HCT116 (cell line): ENCODE measurements around the gene INCENP. TPM values are rescaled to one million over a fixed set of nuclear protein-coding genes. Genes with fewer than 3 reads are reported as not detected.

ENCODE experiments used
- ATAC-seq: fragments of 200-7000 bp; cut with Tn5 transposase; 2 replicates; pipeline ENCODE4 v1.9.1; 2020; ENCODE audit warnings: mild to moderate bottlenecking, moderate library complexity
- BruUV-seq: library from RNA; stranded (reverse); fragments of 400-500 nt; replicated peaks from 2 replicates; lab custom pipeline; 2021; lab: Mats Ljungman, UMichigan
- CTCF ChIA-PET: fragments of 300-600 bp; sonication (Branson Sonifier 250); formaldehyde crosslinking; loops from one replicate; lab custom pipeline; 2021; ENCODE audit warnings: antibody characterized with exemption; lab: Charles Lee
- POLR2A ChIA-PET: fragments of 300-600, 350-600 bp; sonication (Branson Sonifier 250); formaldehyde crosslinking; loops from one replicate; lab custom pipeline; 2021; ENCODE audit warnings: antibody characterized with exemption; lab: Charles Lee
- RAD21 ChIA-PET, 2 experiments: fragments of 300-600 bp; sonication (Branson Sonifier 250); formaldehyde crosslinking; loops; one replicate each; lab custom pipeline; 2023; ENCODE audit warnings: low total read pairs in 2 of 2; ENCODE audit not compliant: uncharacterized antibody in 2 of 2, unreplicated experiment in 2 of 2, low non-redundant PET in 1 of 2; lab: Charles Lee
- DNase-seq: peaks from one replicate; pipeline ENCODE4 v3.0.0-alpha.2; 2010; ENCODE audit warnings: low read depth, low spot score
- H2AFZ ChIP-seq: fragments of 200-600 bp; shearing (Covaris generic), sonication (generic); 2 replicates; pipeline ENCODE4 v1.6.1; 2017; ENCODE audit warnings: low read depth, mixed run types, mixed read lengths, antibody characterized with exemption, low read length; ENCODE audit not compliant: poor library complexity, severe bottlenecking
- H3K27ac ChIP-seq: 2 replicates; pipeline ENCODE4 v1.5.1; 2012; ENCODE audit warnings: low read depth, low read length
- H3K27me3 ChIP-seq: fragments of 200-600 bp; sonication (generic); 2 replicates; pipeline ENCODE4 v1.6.1; 2016; ENCODE audit warnings: mixed run types, low read length, mixed read lengths; ENCODE audit not compliant: insufficient read depth
- H3K36me3 ChIP-seq, 2 experiments: fragments of 200-500 bp in 1 of 2; fragments of 200-600 bp in 1 of 2; sonication (Bioruptor generic) in 1 of 2; sonication (generic) in 1 of 2; 2 replicates each; pipeline versions ENCODE4 v1.5.1 to v1.6.1; 2014 to 2016; ENCODE audit warnings: low read length in 2 of 2, inconsistent platforms in 1 of 2, mixed read lengths in 1 of 2, mixed run types in 1 of 2; ENCODE audit not compliant: insufficient read depth in 2 of 2, control insufficient read depth in 1 of 2
- H3K4me1 ChIP-seq, 2 experiments: fragments of 200-600 bp in 1 of 2; sonication (generic) in 1 of 2; 2 replicates each; pipeline versions ENCODE4 v1.5.1 to v1.6.1; 2012 to 2017; ENCODE audit warnings: low read length in 2 of 2, inconsistent platforms in 1 of 2, mild to moderate bottlenecking in 1 of 2, mixed read lengths in 1 of 2, mixed run types in 1 of 2, moderate library complexity in 1 of 2; ENCODE audit not compliant: insufficient read depth in 2 of 2, control insufficient read depth in 1 of 2
- H3K4me2 ChIP-seq: fragments of 200-600 bp; sonication (generic); 2 replicates; pipeline ENCODE4 v1.6.1; 2017; ENCODE audit warnings: mixed run types, low read length, mixed read lengths
- H3K4me3 ChIP-seq, 2 experiments: fragments of 200-600 bp in 1 of 2; sonication (generic) in 1 of 2; replicated peaks in 1 of 2; 2 replicates each; pipeline ENCODE4 v1.5.1; 2011 to 2016; ENCODE audit warnings: low read length in 2 of 2, control low read depth in 1 of 2, low read depth in 1 of 2, mild to moderate bottlenecking in 1 of 2, mixed read lengths in 1 of 2, mixed run types in 1 of 2
- H3K79me2 ChIP-seq: fragments of 200-600 bp; sonication (generic); 2 replicates; pipeline ENCODE4 v1.6.1; 2017; ENCODE audit warnings: mild to moderate bottlenecking, mixed run types, low read length, moderate library complexity, mixed read lengths; ENCODE audit not compliant: insufficient read depth
- H3K9ac ChIP-seq: fragments of 200-600 bp; sonication (generic); 2 replicates; pipeline ENCODE4 v1.6.1; 2016; ENCODE audit warnings: low read length, mixed read lengths
- H3K9me2 ChIP-seq: fragments of 200-600 bp; sonication (generic), shearing (Covaris generic); 2 replicates; pipeline ENCODE4 v1.6.1; 2017; ENCODE audit warnings: mixed run types, mild to moderate bottlenecking, moderate library complexity; ENCODE audit not compliant: insufficient read depth
- H3K9me3 ChIP-seq, 2 experiments: fragments of 200-500 bp in 1 of 2; fragments of 200-600 bp in 1 of 2; sonication (Bioruptor generic) in 1 of 2; sonication (generic) in 1 of 2; 2 replicates each; pipeline ENCODE4 v1.6.1; 2014 to 2017; ENCODE audit warnings: low read length in 2 of 2, mixed read lengths in 2 of 2, inconsistent platforms in 1 of 2, low read depth in 1 of 2, mild to moderate bottlenecking in 1 of 2, mixed run types in 1 of 2, moderate library complexity in 1 of 2; ENCODE audit not compliant: control insufficient read depth in 1 of 2, insufficient read depth in 1 of 2
- H4K20me1 ChIP-seq: fragments of 200-600 bp; sonication (generic), shearing (Covaris generic); 2 replicates; pipeline ENCODE4 v1.6.1; 2017; ENCODE audit warnings: mixed run types, mild to moderate bottlenecking, moderate library complexity; ENCODE audit not compliant: insufficient read depth
- CBX3 ChIP-seq: IDR thresholded peaks from 2 replicates; pipeline ENCODE4 v1.6.1; 2012; ENCODE audit warnings: low read depth
- CEBPB ChIP-seq: IDR thresholded peaks from 2 replicates; pipeline ENCODE4 v1.6.1; 2012; ENCODE audit warnings: low read depth
- ELF1 ChIP-seq: IDR thresholded peaks from 2 replicates; pipeline ENCODE4 v1.6.1; 2012; ENCODE audit warnings: low read depth, borderline replicate concordance
- FOSL1 ChIP-seq: IDR thresholded peaks from 2 replicates; pipeline ENCODE4 v1.6.1; 2012; ENCODE audit warnings: low read depth
- JUND ChIP-seq: IDR thresholded peaks from 2 replicates; pipeline ENCODE4 v1.6.1; 2012
- RAD21 ChIP-seq: IDR thresholded peaks from 2 replicates; pipeline ENCODE4 v1.6.1; 2012; ENCODE audit warnings: low read depth, mild to moderate bottlenecking
- SRF ChIP-seq: IDR thresholded peaks from 2 replicates; pipeline ENCODE4 v1.6.1; 2012; ENCODE audit warnings: low read depth
- TCF7L2 ChIP-seq: IDR thresholded peaks from 2 replicates; pipeline ENCODE4 v1.7.0; 2011; ENCODE audit warnings: borderline replicate concordance, inconsistent platforms; ENCODE audit not compliant: insufficient read depth, insufficient read length; ENCODE audit errors: extremely low read depth
- YY1 ChIP-seq: IDR thresholded peaks from 2 replicates; pipeline ENCODE4 v1.6.1; 2011; ENCODE audit warnings: low read length, low read depth, moderate library complexity, mild to moderate bottlenecking; ENCODE audit not compliant: insufficient replicate concordance; ENCODE audit errors: extremely low read depth
- ZNF274 ChIP-seq: fragments of 200-500 bp; sonication (Bioruptor generic); IDR thresholded peaks from 2 replicates; pipeline ENCODE4 v1.6.1; 2014; ENCODE audit warnings: mild to moderate bottlenecking, low read depth, low read length, inconsistent platforms
- intact Hi-C: fragments of 100-400 bp; cut with micrococcal nuclease; formaldehyde crosslinking; loops from 2 replicates; pipeline ENCODE4 v1.10.0; 2022
- total RNA-seq: library from RNA; stranded (reverse); gene quantifications from one replicate; pipeline ENCODE4 v1.2.1, GENCODE V29; 2021; ENCODE audit not compliant: unreplicated experiment
- TF ChIP-seq, protein P1 (sequence below): IDR thresholded peaks from 2 replicates; pipeline ENCODE4 v1.6.1; 2012

Gene INCENP
- total RNA-seq, 1 experiment from 2014 or later, result 118 TPM

- intact Hi-C loops, result no loop called here
- Histone ChIP-seq H4K20me1 (no peaks in the 10 kb centered on the region), H3K27ac (no peak overlapping the region), H3K9ac (no peak overlapping the region), H3K9me3 (no peaks in the 10 kb centered on the region), H3K4me1 (peaks cover 9 to 12% of the 10 kb centered on the region in 2 experiments), H3K4me2 (no peak overlapping the region), H3K36me3 (peaks cover 21 to 46% of the 10 kb centered on the region in 2 experiments; a peak in 3 of 4 replicates), H2AFZ (no peak overlapping the region), H3K79me2 (peaks cover 100% of the 10 kb centered on the region), H3K27me3 (no peaks in the 10 kb centered on the region), H3K9me2 (no peaks in the 10 kb centered on the region), H3K4me3 (no peak overlapping the region)
- CTCF ChIA-PET, result no interaction called here
- TF ChIP-seq JUND (no peak), SRF (no peak), CBX3 (no peak), TCF7L2 (no peak), CEBPB (no peak), FOSL1 (no peak), ELF1 (no peak), RAD21 (no peak), YY1 (no peak), ZNF274 (no peak)
- TF ChIP-seq, protein P1, sequence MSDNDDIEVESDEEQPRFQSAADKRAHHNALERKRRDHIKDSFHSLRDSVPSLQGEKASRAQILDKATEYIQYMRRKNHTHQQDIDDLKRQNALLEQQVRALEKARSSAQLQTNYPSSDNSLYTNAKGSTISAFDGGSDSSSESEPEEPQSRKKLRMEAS, result no peak
- ATAC-seq (no peak), DNase-seq (no peak)
- no TSS peak for BruUV-seq
- POLR2A ChIA-PET, result no interaction called here
- RAD21 ChIA-PET, result no interaction called here
Measured at GRCh38 chr11:62129590-62130282, 5.9 kb downstream of the INCENP start.
